Lower leg skin (tissue), 4 donors: ENCODE measurements around the gene DDN. TPM values are rescaled to one million over a fixed set of nuclear protein-coding genes. Genes with fewer than 3 reads are reported as not detected.

ENCODE experiments used
- DNase-seq, 2 donors: peaks; one replicate each; pipeline ENCODE4 v3.0.0-alpha.2; 2019; ENCODE audit warnings: low spot score in 2 of 2
- H3K4me3 ChIP-seq: fragments of 200-600 bp; sonication (generic); 2 replicates; pipeline ENCODE4 v1.5.1; 2017; ENCODE audit warnings: mild to moderate bottlenecking, low read depth; ENCODE audit not compliant: poor library complexity, severe bottlenecking
- CTCF ChIP-seq, 3 donors: fragments of 450-650 bp; IDR thresholded peaks; one replicate each; pipeline ENCODE4 v1.5.1; 2016; ENCODE audit warnings: antibody characterized with exemption in 3 of 3, mild to moderate bottlenecking in 3 of 3, moderate library complexity in 2 of 3
- POLR2A ChIP-seq, 2 donors: fragments of 450-650 bp; IDR thresholded peaks; one replicate each; pipeline ENCODE4 v1.6.1; 2016 to 2017; ENCODE audit warnings: antibody characterized with exemption in 2 of 2, mild to moderate bottlenecking in 1 of 2, moderate library complexity in 1 of 2
- whole genome bisulfite sequencing, 2 donors: methylation state at CpG; one replicate each; pipeline ENCODE4 v1.1.5; 2018; 5-methylcytosine and 5-hydroxymethylcytosine counted together
- intact Hi-C: fragments of 100-400 bp; cut with DNase I; formaldehyde crosslinking; loops from one replicate; pipeline ENCODE4 v1.15.0; 2023; ENCODE audit warnings: low total_unique reads
- total RNA-seq, 4 donors: library from RNA; depleted of rRNA; stranded (reverse); fragments of >200 nt; gene quantifications; one replicate each; pipeline ENCODE4 v1.1.0, GENCODE V29; 2016

Gene DDN
- total RNA-seq, 4 donors from 2014 or later, result 0.05 to 0.29 (median 0.13) TPM; not detected in 1

- WGBS, 2 donors, result 86 to 88% methylated on average over 2 of the region's 2 CpGs
- TF ChIP-seq POLR2A (IDR thresholded peaks at IDR 0.05) (no peak), CTCF (IDR thresholded peaks at IDR 0.05) (no peak)
- intact Hi-C loops, result no loop called here
- DNase-seq, result no peak
- no peak overlapping the region for H3K4me3 ChIP-seq
Measured at GRCh38 chr12:49000346-49000745, 1.2 kb upstream of the DDN start.

GRCh38 chr12:48998497-48999353 lies 450 bp downstream of the DDN start:
- intact Hi-C loops, result loop anchor here (5.0 kb wide), 1 partner anchor 141 kb away; no protein-coding TSS in a partner anchor
- WGBS, 2 donors, result 1% methylated on average over 35 to 43 of the region's 48 CpGs
- peak in 1 of 2 donors; percentile 88 for DNase-seq
- H3K4me3 ChIP-seq, result peak overlapping the region; percentile 24
- TF ChIP-seq POLR2A (IDR thresholded peaks at IDR 0.05), result no peak
- TF ChIP-seq CTCF (IDR thresholded peaks at IDR 0.05), result no peak

- 10 to 25% methylated on average over 9 to 23 of the region's 57 CpGs for WGBS, 2 donors
- peak overlapping the region; percentile 24 for H3K4me3 ChIP-seq
- TF ChIP-seq POLR2A (IDR thresholded peaks at IDR 0.05) (no peak), CTCF (IDR thresholded peaks at IDR 0.05) (no peak)
- DNase-seq, result peak in 1 of 2 donors; percentile 86
- intact Hi-C loops, result loop anchor here (5.0 kb wide), 1 partner anchor 141 kb away; no protein-coding TSS in a partner anchor
Measured at GRCh38 chr12:48997719-48998496, 1.3 kb downstream of the DDN start.

- peak; percentile 59 to 95 for DNase-seq
Measured at GRCh38 chr12:48996794-48997718, 2.1 kb downstream of the DDN start.

More at GRCh38 chr12:48996794-48997718, 2.1 kb downstream of the DDN start:
- intact Hi-C loops, result loop anchor here (5.0 kb wide), 1 partner anchor 140 kb away; no protein-coding TSS in a partner anchor
- TF ChIP-seq POLR2A (IDR thresholded peaks at IDR 0.05) (no peak), CTCF (IDR thresholded peaks at IDR 0.05) (peak in 1 of 3 donors; percentile 42)
- no peak overlapping the region for H3K4me3 ChIP-seq
- 19 to 27% methylated on average over 44 to 49 of the region's 71 CpGs for WGBS, 2 donors
